GM12878 (cell line): Measurements from ENCODE around the gene IGSF11. TPM values are rescaled to one million over a fixed set of nuclear protein-coding genes. Genes with fewer than 3 reads are reported as not detected.

Experiments used
- ATAC-seq: fragments of 200-7000 bp; cut with Tn5 transposase; 3 replicates; pipeline ENCODE4 v1.9.1; 2020; ENCODE audit warnings: mild to moderate bottlenecking, moderate library complexity
- BruUV-seq: library from RNA; stranded (reverse); fragments of 400-500 nt; replicated peaks from 2 replicates; lab custom pipeline; 2021; lab: Mats Ljungman, UMichigan
- CTCF ChIA-PET: fragments of 300-600 bp; sonication (Branson Sonifier 250); formaldehyde crosslinking; extraction: SDS; loops from one replicate; lab custom pipeline; 2021; ENCODE audit warnings: inconsistent platforms; lab: Yijun Ruan, JAX
- POLR2A ChIA-PET: fragments of 350-600 bp; formaldehyde crosslinking; extraction: SDS; loops from one replicate; lab custom pipeline; 2021; ENCODE audit warnings: inconsistent platforms; lab: Charles Lee
- RAD21 ChIA-PET: fragments of 300-600 bp; sonication (Branson Sonifier 250); formaldehyde crosslinking; loops from one replicate; lab custom pipeline; 2023; ENCODE audit warnings: antibody characterized with exemption; ENCODE audit not compliant: unreplicated experiment; lab: Charles Lee
- SMC1A ChIA-PET: fragments of 300-600 bp; sonication (Branson Sonifier 250); formaldehyde crosslinking; loops from one replicate; lab custom pipeline; 2023; ENCODE audit not compliant: unreplicated experiment, uncharacterized antibody; lab: Charles Lee
- DNase-seq: peaks from one replicate; pipeline ENCODE4 v3.0.0-alpha.2; 2011; ENCODE audit warnings: low read depth, low spot score
- FAIRE-seq: peaks from 3 replicates; lab custom pipeline; 2011; peaks lifted over from hg19 to GRCh38; lab: Jason Lieb, UNC
- H2AFZ ChIP-seq: 2 replicates; pipeline ENCODE4 v1.6.0; 2011; ENCODE audit warnings: low read depth, low read length, control low read depth; ENCODE audit not compliant: control insufficient read depth
- H3K27ac ChIP-seq: 2 replicates; pipeline ENCODE4 v1.5.1; 2011; ENCODE audit warnings: control low read depth; ENCODE audit not compliant: control insufficient read depth, insufficient read depth
- H3K27me3 ChIP-seq, 2 experiments: replicated peaks in 1 of 2; 2 replicates each; pipeline versions ENCODE4 v1.6.0 to v1.6.1; 2011; ENCODE audit warnings: low read length in 1 of 2; ENCODE audit not compliant: control insufficient read depth in 2 of 2, insufficient read depth in 2 of 2
- H3K36me3 ChIP-seq, 2 experiments: 2 replicates each; pipeline ENCODE4 v1.5.1; 2011; ENCODE audit warnings: low read length in 1 of 2; ENCODE audit not compliant: control insufficient read depth in 2 of 2, insufficient read depth in 2 of 2
- H3K4me1 ChIP-seq: 2 replicates; pipeline ENCODE4 v1.6.1; 2011; ENCODE audit warnings: mild to moderate bottlenecking, low read length, moderate library complexity, mixed read lengths; ENCODE audit not compliant: control insufficient read depth, insufficient read depth
- H3K4me2 ChIP-seq: 2 replicates; pipeline ENCODE4 v1.6.0; 2011; ENCODE audit warnings: control low read depth; ENCODE audit not compliant: control insufficient read depth, insufficient read depth
- H3K4me3 ChIP-seq: fragments of 200-600 bp; sonication (generic); 2 replicates; pipeline ENCODE4 v1.5.1; 2016
- H3K79me2 ChIP-seq: 2 replicates; pipeline ENCODE4 v1.6.0; 2011; ENCODE audit warnings: low read length; ENCODE audit not compliant: control insufficient read depth, insufficient read depth
- H3K9ac ChIP-seq: 2 replicates; pipeline ENCODE4 v1.8.0; 2011; ENCODE audit warnings: low read length, control low read depth, mixed read lengths; ENCODE audit not compliant: control insufficient read depth, insufficient read depth
- H3K9me3 ChIP-seq: replicated peaks from 3 replicates; pipeline ENCODE4 v1.5.1; 2011; ENCODE audit warnings: mild to moderate bottlenecking, low read length; ENCODE audit not compliant: control insufficient read depth, insufficient read depth
- H4K20me1 ChIP-seq: 2 replicates; pipeline ENCODE4 v1.6.0; 2011; ENCODE audit not compliant: control insufficient read depth, insufficient read depth
- CHD2 ChIP-seq: IDR thresholded peaks from 2 replicates; pipeline ENCODE4 v1.6.1; 2011; ENCODE audit warnings: low read depth, low read length, improper control_type of control experiment, borderline replicate concordance
- EED ChIP-seq: sonication (generic); IDR thresholded peaks from 2 replicates; pipeline ENCODE4 v1.6.1; 2016; ENCODE audit warnings: antibody characterized with exemption, low read depth
- GATAD2B ChIP-seq: fragments of 450-650 bp; conservative IDR thresholded peaks from 2 replicates; pipeline ENCODE4 v1.6.1; 2017; ENCODE audit warnings: low read depth, mild to moderate bottlenecking, moderate library complexity
- MEF2A ChIP-seq: IDR thresholded peaks from 2 replicates; pipeline ENCODE4 v1.6.1; 2011; ENCODE audit warnings: low read depth, mild to moderate bottlenecking, low read length, moderate library complexity; ENCODE audit not compliant: insufficient read depth
- SMAD1 ChIP-seq: fragments of 450-650 bp; IDR thresholded peaks from 2 replicates; pipeline ENCODE4 v1.6.1; 2018; ENCODE audit warnings: mild to moderate bottlenecking, low read depth; ENCODE audit not compliant: partially characterized antibody
- SPI1 ChIP-seq: IDR thresholded peaks from 2 replicates; pipeline ENCODE4 v1.6.1; 2011; ENCODE audit warnings: low read depth, mild to moderate bottlenecking, low read length, moderate library complexity, borderline replicate concordance; ENCODE audit not compliant: insufficient read depth
- SUZ12 ChIP-seq: fragments of 200-600 bp; sonication (generic); IDR thresholded peaks from one replicate; pipeline ENCODE4 v1.6.1; 2018; ENCODE audit warnings: antibody characterized with exemption, mild to moderate bottlenecking; ENCODE audit not compliant: unreplicated experiment
- ZNF217 ChIP-seq: fragments of 450-650 bp; IDR thresholded peaks from 2 replicates; pipeline ENCODE4 v1.6.1; 2017; ENCODE audit warnings: antibody characterized with exemption, mild to moderate bottlenecking
- ZSCAN29 ChIP-seq: fragments of 450-650 bp; IDR thresholded peaks from 2 replicates; pipeline ENCODE4 v1.6.1; 2017; ENCODE audit warnings: mild to moderate bottlenecking, moderate library complexity
- WGBS: methylation state at CpG from one replicate; pipeline ENCODE4 v1.1.6; 2016; ENCODE audit warnings: low lambda C conversion rate; ENCODE audit not compliant: insufficient replicate concordance, insufficient coverage; ENCODE audit errors: missing lambda C conversion rate; 5-methylcytosine and 5-hydroxymethylcytosine counted together
- in situ Hi-C: fragments of 300-500 bp; cut with MboI; formaldehyde crosslinking; loops from 9 replicates; pipeline ENCODE4 v1.14.3; 2018; ENCODE audit warnings: mixed read lengths
- intact Hi-C: fragments of 100-400 bp; cut with micrococcal nuclease; formaldehyde crosslinking; loops from one replicate; pipeline ENCODE4 v1.14.2; 2022; ENCODE audit not compliant: unreplicated experiment
- polyA plus RNA-seq, 11 experiments: library from polyadenylated mRNA; depleted of rRNA in 4 of 11; unstranded in 6 of 11; stranded (reverse) in 5 of 11; fragments of >200 nt; fragmentation: Nextera tagmentation in 4 of 11; fragmentation: Illumina TruSeq in 1 of 11; extraction: Ambion mirVana in 4 of 11; extraction: Trizol in 1 of 11; gene quantifications; 1 replicate in 1 of 11; 2 replicates in 10 of 11; pipeline versions ENCODE4 v1.2.1 to v1.2.3, GENCODE V29; 2011 to 2016; ENCODE audit warnings: inconsistent platforms in 2 of 11, missing spikeins in 2 of 11, low read depth in 1 of 11
- total RNA-seq, 4 experiments: library from RNA; depleted of rRNA in 3 of 4; stranded (reverse); fragments of >200 nt in 3 of 4; fragmentation: Illumina TruSeq in 1 of 4; extraction: Trizol in 1 of 4; gene quantifications; 2 replicates each; pipeline versions ENCODE4 v1.2.1 to v1.2.3, GENCODE V29; 2013 to 2021
- TF ChIP-seq, protein P1 (sequence below): fragments of 150-350 bp; IDR thresholded peaks from 2 replicates; pipeline ENCODE4 v1.6.1; 2016; ENCODE audit warnings: low read depth, low read length
- TF ChIP-seq, protein P2 (sequence below): IDR thresholded peaks from 2 replicates; pipeline ENCODE4 v1.6.1; 2012; ENCODE audit warnings: low read depth, low read length, improper control_type of control experiment
- TF ChIP-seq, protein P3 (sequence below): IDR thresholded peaks from 2 replicates; pipeline ENCODE4 v1.6.1; 2011; ENCODE audit warnings: borderline replicate concordance, low read depth, mild to moderate bottlenecking, moderate library complexity, low read length; ENCODE audit not compliant: insufficient read depth, poor library complexity, severe bottlenecking

The IGSF11 gene
- total and polyA plus RNA-seq, 10 of the 15 experiments (the other 5 are each of a cell fraction or from before 2014, with no cell fraction given) = 0.03 TPM; not detected in 9

DNA sequence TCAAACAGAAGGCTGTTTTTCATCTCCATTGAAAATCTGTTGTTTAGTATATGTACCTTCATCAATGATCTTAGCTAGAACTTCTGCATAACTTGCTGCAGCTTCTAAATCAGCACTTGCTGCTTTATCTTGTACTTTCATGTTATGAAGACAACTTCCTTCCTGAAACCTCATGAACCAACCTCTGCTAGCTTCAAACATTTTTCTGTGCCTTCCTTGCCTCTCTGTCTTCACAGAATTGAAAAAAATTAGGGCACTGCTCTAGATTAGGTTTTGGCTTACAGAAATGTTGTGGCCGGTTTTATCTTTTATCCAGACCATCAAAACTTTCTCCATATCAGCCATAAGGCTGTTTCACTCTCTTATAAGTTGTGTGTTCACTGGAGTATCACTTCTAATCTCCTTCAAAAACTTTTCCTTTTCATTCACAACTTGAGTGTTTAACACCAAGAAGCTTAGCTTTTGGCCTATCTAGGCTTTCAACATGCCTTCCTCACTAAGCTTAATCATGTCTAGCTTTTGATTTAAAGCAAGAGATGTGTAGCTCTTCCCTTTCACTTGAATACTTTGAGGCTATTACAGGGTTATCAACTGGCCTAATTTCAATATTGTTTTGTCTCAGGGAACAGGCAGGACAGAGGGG, 78.6 kb downstream of the IGSF11 start:
- Histone ChIP-seq H3K27ac (no peak overlapping the region), H3K27me3 (no peaks in the 10 kb centered on the region; a peak in 1 of 4 replicates), H3K9me3 (no peaks in the 10 kb centered on the region), H3K4me2 (no peak overlapping the region), H3K4me1 (no peaks in the 10 kb centered on the region), H3K4me3 (no peak overlapping the region), H3K36me3 (no peaks in the 10 kb centered on the region), H4K20me1 (no peaks in the 10 kb centered on the region), H3K9ac (no peak overlapping the region), H3K79me2 (no peaks in the 10 kb centered on the region), H2AFZ (no peak overlapping the region)
- BruUV-seq = no TSS peak
- ATAC-seq = no peak
- WGBS = 0% methylated on average over 1 of the region's 1 CpG
- TF ChIP-seq, protein P1, sequence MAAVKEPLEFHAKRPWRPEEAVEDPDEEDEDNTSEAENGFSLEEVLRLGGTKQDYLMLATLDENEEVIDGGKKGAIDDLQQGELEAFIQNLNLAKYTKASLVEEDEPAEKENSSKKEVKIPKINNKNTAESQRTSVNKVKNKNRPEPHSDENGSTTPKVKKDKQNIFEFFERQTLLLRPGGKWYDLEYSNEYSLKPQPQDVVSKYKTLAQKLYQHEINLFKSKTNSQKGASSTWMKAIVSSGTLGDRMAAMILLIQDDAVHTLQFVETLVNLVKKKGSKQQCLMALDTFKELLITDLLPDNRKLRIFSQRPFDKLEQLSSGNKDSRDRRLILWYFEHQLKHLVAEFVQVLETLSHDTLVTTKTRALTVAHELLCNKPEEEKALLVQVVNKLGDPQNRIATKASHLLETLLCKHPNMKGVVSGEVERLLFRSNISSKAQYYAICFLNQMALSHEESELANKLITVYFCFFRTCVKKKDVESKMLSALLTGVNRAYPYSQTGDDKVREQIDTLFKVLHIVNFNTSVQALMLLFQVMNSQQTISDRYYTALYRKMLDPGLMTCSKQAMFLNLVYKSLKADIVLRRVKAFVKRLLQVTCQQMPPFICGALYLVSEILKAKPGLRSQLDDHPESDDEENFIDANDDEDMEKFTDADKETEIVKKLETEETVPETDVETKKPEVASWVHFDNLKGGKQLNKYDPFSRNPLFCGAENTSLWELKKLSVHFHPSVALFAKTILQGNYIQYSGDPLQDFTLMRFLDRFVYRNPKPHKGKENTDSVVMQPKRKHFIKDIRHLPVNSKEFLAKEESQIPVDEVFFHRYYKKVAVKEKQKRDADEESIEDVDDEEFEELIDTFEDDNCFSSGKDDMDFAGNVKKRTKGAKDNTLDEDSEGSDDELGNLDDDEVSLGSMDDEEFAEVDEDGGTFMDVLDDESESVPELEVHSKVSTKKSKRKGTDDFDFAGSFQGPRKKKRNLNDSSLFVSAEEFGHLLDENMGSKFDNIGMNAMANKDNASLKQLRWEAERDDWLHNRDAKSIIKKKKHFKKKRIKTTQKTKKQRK = no peak
- TF ChIP-seq MEF2A (no peak), SPI1 (no peak), SMAD1 (no peak), ZSCAN29 (no peak), ZNF217 (no peak), GATAD2B (no peak), SUZ12 (no peak), CHD2 (no peak), EED (no peak)
- TF ChIP-seq, protein P2, sequence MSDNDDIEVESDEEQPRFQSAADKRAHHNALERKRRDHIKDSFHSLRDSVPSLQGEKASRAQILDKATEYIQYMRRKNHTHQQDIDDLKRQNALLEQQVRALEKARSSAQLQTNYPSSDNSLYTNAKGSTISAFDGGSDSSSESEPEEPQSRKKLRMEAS = no peak
- TF ChIP-seq, protein P3, sequence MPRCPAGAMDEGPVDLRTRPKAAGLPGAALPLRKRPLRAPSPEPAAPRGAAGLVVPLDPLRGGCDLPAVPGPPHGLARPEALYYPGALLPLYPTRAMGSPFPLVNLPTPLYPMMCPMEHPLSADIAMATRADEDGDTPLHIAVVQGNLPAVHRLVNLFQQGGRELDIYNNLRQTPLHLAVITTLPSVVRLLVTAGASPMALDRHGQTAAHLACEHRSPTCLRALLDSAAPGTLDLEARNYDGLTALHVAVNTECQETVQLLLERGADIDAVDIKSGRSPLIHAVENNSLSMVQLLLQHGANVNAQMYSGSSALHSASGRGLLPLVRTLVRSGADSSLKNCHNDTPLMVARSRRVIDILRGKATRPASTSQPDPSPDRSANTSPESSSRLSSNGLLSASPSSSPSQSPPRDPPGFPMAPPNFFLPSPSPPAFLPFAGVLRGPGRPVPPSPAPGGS = no peak
- ChIA-PET SMC1A (interaction anchor here (0.8 to 1.1 kb wide), 2 partner anchors 14 to 760 kb away, joined by 3 to 5 read pairs; no protein-coding TSS in a partner anchor), POLR2A (no interaction called here), CTCF (interaction anchor here (1.2 kb wide), 1 partner anchor 23 kb away, joined by 3 read pairs; no protein-coding TSS in a partner anchor), RAD21 (no interaction called here)
- intact Hi-C loops = no loop called here
- peak; percentile 23 for FAIRE-seq
- in situ Hi-C loops = no loop called here
- no peak for DNase-seq
